GM10266 (cell line): ENCODE data around the gene SPINK8.

Experiments used
- DNase-seq: peaks from one replicate; pipeline ENCODE4 v3.0.0; 2012; ENCODE audit errors: extremely low spot score
- CTCF ChIP-seq: IDR thresholded peaks from 2 replicates; pipeline ENCODE4 v1.5.1; 2012; ENCODE audit warnings: mild to moderate bottlenecking, low read depth; ENCODE audit not compliant: control insufficient read depth, insufficient read depth; ENCODE audit errors: missing control alignments

Gene SPINK8

DNA sequence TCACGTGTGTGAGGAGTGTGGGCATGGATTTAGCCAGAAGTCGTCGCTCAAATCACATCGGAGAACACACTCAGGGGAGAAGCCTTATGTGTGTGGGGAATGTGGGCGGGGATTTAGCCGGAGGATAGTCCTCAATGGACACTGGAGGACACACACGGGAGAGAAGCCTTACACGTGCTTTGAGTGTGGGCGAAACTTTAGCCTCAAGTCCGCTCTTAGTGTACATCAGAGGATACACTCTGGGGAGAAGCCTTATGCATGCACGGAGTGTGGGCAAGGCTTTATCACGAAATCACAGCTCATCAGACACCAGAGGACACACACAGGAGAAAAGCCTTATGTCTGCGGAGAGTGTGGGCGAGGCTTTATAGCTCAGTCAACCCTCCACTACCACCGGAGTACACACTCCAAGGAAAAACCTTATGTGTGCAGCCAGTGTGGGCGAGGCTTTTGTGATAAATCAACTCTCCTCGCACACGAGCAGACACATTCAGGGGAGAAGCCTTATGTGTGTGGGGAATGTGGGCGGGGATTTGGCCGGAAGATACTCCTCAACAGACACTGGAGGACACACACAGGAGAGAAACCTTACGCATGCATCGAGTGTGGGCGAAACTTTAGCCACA lies 64.4 kb downstream of the SPINK8 start:
- TF ChIP-seq CTCF, result no peak
- no peak for DNase-seq

GRCh38 chr3:48268381-48268935 lies 65.0 kb downstream of the SPINK8 start:
- no peak for TF ChIP-seq CTCF
- DNase-seq, result no peak

DNA sequence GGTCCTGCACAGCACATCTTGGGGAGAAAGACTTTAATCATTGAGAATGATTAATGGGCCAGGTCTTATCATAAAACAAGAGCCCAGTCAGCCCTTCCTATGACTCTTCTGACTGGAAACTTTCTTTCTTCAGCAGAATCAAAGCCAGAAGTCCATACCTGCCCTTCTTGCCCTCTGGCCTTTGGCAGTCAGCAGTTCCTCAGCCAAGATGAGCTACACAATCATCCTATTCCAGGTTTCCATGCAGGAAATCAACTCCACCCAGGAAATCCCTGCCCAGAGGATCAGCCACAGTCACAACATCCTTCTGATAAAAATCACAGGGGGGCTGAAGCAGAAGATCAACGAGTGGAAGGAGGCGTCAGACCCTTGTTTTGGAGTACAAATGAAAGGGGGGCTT lies 65.7 kb downstream of the SPINK8 start:
- no peak for DNase-seq
- no peak for TF ChIP-seq CTCF

DNA sequence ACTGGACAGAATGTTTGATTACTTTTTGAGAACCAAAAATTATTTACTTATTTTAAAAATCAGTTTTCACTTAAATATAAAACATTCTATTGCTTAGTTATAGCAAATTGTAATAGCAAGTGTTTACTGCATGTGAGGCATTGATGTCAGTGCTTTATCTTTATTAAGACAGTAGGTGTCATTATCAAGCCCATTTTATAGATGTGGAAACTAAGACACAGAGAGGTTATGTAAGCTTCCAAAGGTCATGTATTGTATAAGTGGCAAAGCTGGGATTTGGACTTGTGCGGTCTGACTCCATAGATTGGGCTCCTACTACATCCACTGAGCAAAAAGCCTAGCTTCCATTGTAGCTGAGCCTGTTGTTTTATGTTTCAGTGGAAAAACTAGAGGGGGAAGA lies 74.9 kb downstream of the SPINK8 start:
- no peak for TF ChIP-seq CTCF
- DNase-seq, result no peak
